Activated CD8-positive, alpha-beta memory T cell treated with anti-CD3 and anti-CD28 coated beads for 24 hours (primary cell): ENCODE measurements around the gene PCARE.
"Not testable (repeated sequence)": the region's sequence is repeated elsewhere in the genome, so short reads cannot be mapped to it uniquely, and the experiment has no call there.

Experiments
- DNase-seq: peaks from one replicate; pipeline ENCODE4 v3.0.0-alpha.2; 2020

Gene PCARE

GRCh38 chr2:29090311-29090710 lies 16.0 kb upstream of the PCARE start:
- not testable (repeated sequence) for DNase-seq

- DNase-seq: no peak
Observed at GRCh38 chr2:29084554-29084953, 10.2 kb upstream of the PCARE start.

GRCh38 chr2:29082804-29083495 lies 8.6 kb upstream of the PCARE start:
- no peak for DNase-seq

- peak; percentile 24 for DNase-seq
Observed at GRCh38 chr2:29080886-29081743, 6.8 kb upstream of the PCARE start.

GRCh38 chr2:29079887-29080286 lies 5.6 kb upstream of the PCARE start:
- DNase-seq: peak; percentile 7

GRCh38 chr2:29075894-29076705 lies 1.8 kb upstream of the PCARE start:
- DNase-seq: no peak

- DNase-seq: peak; percentile 11
Observed at GRCh38 chr2:29073933-29074332, 390 bp downstream of the PCARE start.

GRCh38 chr2:29072971-29073725 lies 1.2 kb downstream of the PCARE start:
- DNase-seq: no peak

- DNase-seq: no peak
Observed at GRCh38 chr2:29072251-29072650, 2.1 kb downstream of the PCARE start.

- no peak for DNase-seq
Observed at GRCh38 chr2:29071032-29071975, 3.0 kb downstream of the PCARE start.

GRCh38 chr2:29070526-29070925 lies 3.8 kb downstream of the PCARE start:
- peak; percentile 15 for DNase-seq

- no peak for DNase-seq
Observed at GRCh38 chr2:29068513-29068912, 5.8 kb downstream of the PCARE start.

- DNase-seq: no peak
Observed at GRCh38 chr2:29066997-29067605, 7.2 kb downstream of the PCARE start.

GRCh38 chr2:29066271-29066860 lies 8.0 kb downstream of the PCARE start:
- no peak for DNase-seq

- DNase-seq: no peak
Observed at GRCh38 chr2:29065068-29065811, 9.1 kb downstream of the PCARE start.

- no peak for DNase-seq
Observed at GRCh38 chr2:29064746-29065067, 9.6 kb downstream of the PCARE start.

GRCh38 chr2:29064346-29064715 lies 10.0 kb downstream of the PCARE start:
- DNase-seq: no peak

GRCh38 chr2:29063646-29064345 lies 10.5 kb downstream of the PCARE start:
- no peak for DNase-seq

- DNase-seq: no peak
Observed at GRCh38 chr2:29063056-29063455, 11.3 kb downstream of the PCARE start.
